Endothelial cell (in vitro differentiated cells): ENCODE measurements around the gene PLET1. TPM values are rescaled to one million over a fixed set of nuclear protein-coding genes. Genes with fewer than 3 reads are reported as not detected.

ENCODE experiments used
- DNase-seq: peaks from one replicate; pipeline ENCODE4 v3.0.0; 2021; ENCODE audit warnings: low spot score
- H3K27ac Mint-ChIP-seq: one replicate; pipeline ENCODE4 v1.8.0; 2021; ENCODE audit warnings: mixed read lengths, inconsistent platforms; ENCODE audit not compliant: unreplicated experiment
- H3K27me3 Mint-ChIP-seq: one replicate; pipeline ENCODE4 v1.8.0; 2021; ENCODE audit warnings: mild to moderate bottlenecking, moderate library complexity, mixed read lengths, inconsistent platforms; ENCODE audit not compliant: unreplicated experiment
- H3K36me3 Mint-ChIP-seq: one replicate; pipeline ENCODE4 v1.8.0; 2021; ENCODE audit warnings: mild to moderate bottlenecking, low read depth, mixed read lengths, inconsistent platforms; ENCODE audit not compliant: unreplicated experiment
- H3K4me1 Mint-ChIP-seq: one replicate; pipeline ENCODE4 v1.8.0; 2021; ENCODE audit warnings: mild to moderate bottlenecking, mixed read lengths, inconsistent platforms; ENCODE audit not compliant: unreplicated experiment
- H3K4me3 Mint-ChIP-seq: one replicate; pipeline ENCODE4 v1.8.0; 2021; ENCODE audit warnings: mild to moderate bottlenecking, mixed read lengths, inconsistent platforms; ENCODE audit not compliant: unreplicated experiment
- H3K9me3 Mint-ChIP-seq: one replicate; pipeline ENCODE4 v1.8.0; 2021; ENCODE audit warnings: mixed read lengths, inconsistent platforms; ENCODE audit not compliant: unreplicated experiment
- total RNA-seq: library from RNA; stranded (reverse); fragmentation: NEBNext Ultra II Directional; extraction: Animal tissue kit (Norgen Biotek cat#: 25700); gene quantifications from one replicate; pipeline ENCODE4 v1.2.1, GENCODE V29; 2021; ENCODE audit not compliant: unreplicated experiment
- TF ChIP-seq, protein P1 (sequence below): fragments of 200-600 bp; sonication (generic); IDR thresholded peaks from one replicate; pipeline ENCODE4 v1.5.0; 2021; ENCODE audit warnings: antibody characterized with exemption; ENCODE audit not compliant: unreplicated experiment

PLET1 gene
- total RNA-seq, 1 donor from 2014 or later, result not detected

DNA sequence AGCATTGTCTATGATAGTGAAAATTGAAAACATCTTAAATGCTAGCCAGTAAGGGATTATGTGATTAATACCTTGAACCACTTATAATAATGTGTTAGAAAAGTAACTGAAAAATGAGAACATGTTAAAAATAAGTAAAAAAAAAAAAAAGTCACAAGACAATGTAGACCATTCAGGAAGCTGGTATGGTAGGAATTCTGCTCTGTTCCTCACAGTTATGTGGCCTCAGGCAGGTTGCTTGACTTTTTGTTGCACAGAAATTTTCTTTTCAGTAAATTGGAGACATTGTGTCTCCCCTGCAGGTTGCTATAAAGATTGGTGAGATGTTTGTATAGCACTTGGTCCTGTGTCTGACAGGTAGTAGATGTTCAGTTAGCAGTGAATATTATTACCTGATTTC lies 17.3 kb upstream of the PLET1 start:
- DNase-seq, result no peak
- Mint-ChIP-seq H3K36me3 (peaks cover 2% of the 10 kb centered on the region), H3K4me1 (peaks cover 3% of the 10 kb centered on the region), H3K4me3 (no peak overlapping the region), H3K9me3 (no peaks in the 10 kb centered on the region), H3K27ac (no peak overlapping the region), H3K27me3 (peaks cover 9% of the 10 kb centered on the region)
- TF ChIP-seq, protein P1, sequence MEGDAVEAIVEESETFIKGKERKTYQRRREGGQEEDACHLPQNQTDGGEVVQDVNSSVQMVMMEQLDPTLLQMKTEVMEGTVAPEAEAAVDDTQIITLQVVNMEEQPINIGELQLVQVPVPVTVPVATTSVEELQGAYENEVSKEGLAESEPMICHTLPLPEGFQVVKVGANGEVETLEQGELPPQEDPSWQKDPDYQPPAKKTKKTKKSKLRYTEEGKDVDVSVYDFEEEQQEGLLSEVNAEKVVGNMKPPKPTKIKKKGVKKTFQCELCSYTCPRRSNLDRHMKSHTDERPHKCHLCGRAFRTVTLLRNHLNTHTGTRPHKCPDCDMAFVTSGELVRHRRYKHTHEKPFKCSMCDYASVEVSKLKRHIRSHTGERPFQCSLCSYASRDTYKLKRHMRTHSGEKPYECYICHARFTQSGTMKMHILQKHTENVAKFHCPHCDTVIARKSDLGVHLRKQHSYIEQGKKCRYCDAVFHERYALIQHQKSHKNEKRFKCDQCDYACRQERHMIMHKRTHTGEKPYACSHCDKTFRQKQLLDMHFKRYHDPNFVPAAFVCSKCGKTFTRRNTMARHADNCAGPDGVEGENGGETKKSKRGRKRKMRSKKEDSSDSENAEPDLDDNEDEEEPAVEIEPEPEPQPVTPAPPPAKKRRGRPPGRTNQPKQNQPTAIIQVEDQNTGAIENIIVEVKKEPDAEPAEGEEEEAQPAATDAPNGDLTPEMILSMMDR, result no peak

GRCh38 chr11:112277029-112277428 lies 16.4 kb upstream of the PLET1 start:
- Mint-ChIP-seq H3K4me1 (peaks cover 3% of the 10 kb centered on the region), H3K9me3 (no peaks in the 10 kb centered on the region), H3K27me3 (peaks cover 9% of the 10 kb centered on the region), H3K36me3 (peaks cover 3% of the 10 kb centered on the region), H3K4me3 (no peak overlapping the region), H3K27ac (no peak overlapping the region)
- no peak for DNase-seq
- TF ChIP-seq, protein P1, result no peak

- Mint-ChIP-seq H3K9me3 (no peaks in the 10 kb centered on the region), H3K4me3 (no peak overlapping the region)
Measured at GRCh38 chr11:112274007-112274783, 13.5 kb upstream of the PLET1 start.

DNA sequence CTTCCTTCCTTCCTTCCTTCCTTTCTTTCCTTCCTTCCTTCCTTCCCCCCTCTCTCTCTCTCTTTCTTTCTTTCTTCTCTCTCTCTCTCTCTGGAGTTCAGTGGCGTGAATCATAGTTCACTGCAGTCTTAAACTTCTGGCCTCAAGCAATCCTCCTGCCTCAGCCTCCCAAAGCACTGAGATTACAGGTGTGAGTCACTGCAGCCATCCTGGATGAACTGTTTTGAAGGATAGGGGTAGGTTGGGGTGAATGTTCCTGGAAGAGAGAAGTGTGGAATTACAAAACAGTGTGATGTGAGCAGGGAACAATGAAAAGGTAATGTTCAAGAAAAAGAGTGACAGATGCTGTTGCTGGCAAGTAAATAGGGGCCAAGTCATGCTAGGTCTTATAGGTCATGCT lies 12.4 kb upstream of the PLET1 start:
- Mint-ChIP-seq H3K27me3 (peaks cover 9% of the 10 kb centered on the region), H3K4me1 (peaks cover 27% of the 10 kb centered on the region), H3K27ac (no peak overlapping the region), H3K9me3 (no peaks in the 10 kb centered on the region), H3K36me3 (peaks cover 3% of the 10 kb centered on the region), H3K4me3 (no peak overlapping the region)
- TF ChIP-seq, protein P1, result no peak
- DNase-seq, result no peak

More at GRCh38 chr11:112274007-112274783, 13.5 kb upstream of the PLET1 start:
- Mint-ChIP-seq H3K36me3 (peaks cover 3% of the 10 kb centered on the region), H3K4me1 (peaks cover 15% of the 10 kb centered on the region), H3K27me3 (peaks cover 9% of the 10 kb centered on the region), H3K27ac (no peak overlapping the region)
- TF ChIP-seq, protein P1, result no peak
- no peak for DNase-seq

GRCh38 chr11:112271242-112271641 lies 10.6 kb upstream of the PLET1 start:
- Mint-ChIP-seq H3K9me3 (no peaks in the 10 kb centered on the region), H3K4me3 (no peak overlapping the region), H3K36me3 (peaks cover 3% of the 10 kb centered on the region), H3K27ac (no peak overlapping the region), H3K27me3 (peaks cover 9% of the 10 kb centered on the region), H3K4me1 (peaks cover 30% of the 10 kb centered on the region)
- DNase-seq, result no peak
- TF ChIP-seq, protein P1, result no peak
